ENCODE results near the gene OR2Y1.
A peak's percentile ranks its signal among the peaks of the same experiment; 100 is the strongest.
"Not testable (repeated sequence)": the region's sequence is repeated elsewhere in the genome, so short reads cannot be mapped to it uniquely, and the experiment has no call there.

OR2Y1 gene, protein sequence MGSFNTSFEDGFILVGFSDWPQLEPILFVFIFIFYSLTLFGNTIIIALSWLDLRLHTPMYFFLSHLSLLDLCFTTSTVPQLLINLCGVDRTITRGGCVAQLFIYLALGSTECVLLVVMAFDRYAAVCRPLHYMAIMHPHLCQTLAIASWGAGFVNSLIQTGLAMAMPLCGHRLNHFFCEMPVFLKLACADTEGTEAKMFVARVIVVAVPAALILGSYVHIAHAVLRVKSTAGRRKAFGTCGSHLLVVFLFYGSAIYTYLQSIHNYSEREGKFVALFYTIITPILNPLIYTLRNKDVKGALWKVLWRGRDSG

DNA sequence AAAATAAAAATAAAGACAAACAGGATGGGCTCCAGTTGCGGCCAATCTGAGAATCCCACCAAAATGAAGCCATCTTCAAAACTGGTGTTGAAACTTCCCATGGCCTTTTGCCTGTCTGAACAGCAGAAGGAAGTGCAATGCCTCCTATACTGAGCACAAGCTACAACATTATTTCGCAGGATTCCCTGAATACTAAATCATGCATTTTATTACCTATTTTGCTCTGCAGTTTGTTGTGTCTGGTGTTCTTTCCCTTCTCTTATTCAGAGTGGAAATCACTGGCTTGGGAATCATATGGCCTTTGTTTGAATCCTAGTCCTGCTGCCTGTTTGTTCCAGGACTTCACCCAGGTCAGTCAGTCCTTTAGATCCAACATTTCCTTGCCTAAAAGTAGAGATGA, at the start of gene OR2Y1:
Gene OR2Y1, minus strand, starts transcription at position 101 of the 400 bp plus-strand sequence. Its CDS starts 0 bp downstream, at position 101.
- no peak for DNase-seq

DNA sequence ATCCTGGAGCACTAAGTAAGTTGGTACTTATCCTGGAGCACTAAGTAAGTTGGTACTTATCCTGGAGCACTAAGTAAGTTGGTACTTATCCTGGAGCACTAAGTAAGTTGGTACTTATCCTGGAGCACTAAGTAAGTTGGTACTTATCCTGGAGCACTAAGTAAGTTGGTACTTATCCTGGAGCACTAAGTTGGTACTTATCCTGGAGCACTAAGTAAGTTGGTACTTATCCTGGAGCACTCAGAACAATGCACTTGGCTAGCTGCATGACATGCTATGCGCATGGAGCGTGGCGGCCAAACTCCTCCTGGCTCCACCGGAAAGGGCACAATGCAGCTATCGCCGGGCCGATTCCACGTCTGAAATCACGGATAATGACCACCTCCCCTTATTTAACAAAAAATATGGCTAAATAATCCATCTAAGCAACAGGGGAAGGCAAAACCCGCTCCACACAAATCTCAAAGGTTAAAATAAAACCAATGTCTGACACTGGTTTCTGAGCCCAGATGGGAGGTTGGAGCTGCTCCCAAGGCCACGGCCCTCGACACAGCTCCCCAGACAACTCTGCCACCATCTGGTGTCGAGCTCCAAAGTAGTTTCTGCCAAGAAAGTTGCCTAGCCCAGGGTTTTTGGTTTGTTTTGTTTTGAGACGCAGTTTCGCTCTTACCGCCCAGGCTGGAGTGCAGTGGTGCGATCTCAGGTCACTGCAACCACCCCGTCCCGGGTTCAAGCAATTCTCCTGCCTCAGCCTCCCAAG, 49.0 kb upstream of the OR2Y1 start:
- DNase-seq, result not testable (repeated sequence)

DNA sequence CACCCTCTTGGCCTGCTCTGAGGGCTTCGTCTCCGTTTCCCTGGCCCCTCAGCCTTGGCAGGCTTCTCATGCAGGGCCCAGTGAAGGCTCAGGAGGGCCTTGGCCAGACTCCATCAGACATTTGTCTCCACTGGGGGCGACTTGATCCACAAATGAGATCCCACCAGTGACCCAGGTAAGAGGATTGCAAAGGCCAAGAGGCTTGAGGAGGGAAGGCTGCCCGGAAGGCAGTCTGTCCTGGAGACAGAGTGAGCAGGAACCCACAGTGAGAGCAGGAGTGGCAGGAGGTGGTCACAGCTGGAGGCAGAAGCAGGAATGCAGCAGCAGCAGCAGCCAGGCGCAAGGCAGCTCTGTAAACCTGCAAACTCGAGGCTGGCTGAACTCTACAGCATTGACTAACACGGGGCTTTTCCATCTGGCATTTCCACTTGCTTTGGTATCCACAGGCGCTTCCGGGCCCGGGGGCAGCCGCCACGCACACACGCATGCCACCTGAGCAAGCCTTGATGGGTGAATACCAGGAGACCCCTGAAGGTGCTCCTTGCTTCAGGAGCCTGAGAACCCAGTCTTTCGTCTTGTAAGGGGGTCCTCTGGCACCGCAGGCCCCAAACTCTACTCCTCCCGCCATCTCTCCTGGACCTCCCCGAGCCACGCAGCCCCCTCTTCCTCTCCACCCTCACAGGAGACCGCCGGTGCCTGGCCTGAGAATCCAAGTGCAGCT, 48.0 kb upstream of the OR2Y1 start:
- DNase-seq, result no peak

DNA sequence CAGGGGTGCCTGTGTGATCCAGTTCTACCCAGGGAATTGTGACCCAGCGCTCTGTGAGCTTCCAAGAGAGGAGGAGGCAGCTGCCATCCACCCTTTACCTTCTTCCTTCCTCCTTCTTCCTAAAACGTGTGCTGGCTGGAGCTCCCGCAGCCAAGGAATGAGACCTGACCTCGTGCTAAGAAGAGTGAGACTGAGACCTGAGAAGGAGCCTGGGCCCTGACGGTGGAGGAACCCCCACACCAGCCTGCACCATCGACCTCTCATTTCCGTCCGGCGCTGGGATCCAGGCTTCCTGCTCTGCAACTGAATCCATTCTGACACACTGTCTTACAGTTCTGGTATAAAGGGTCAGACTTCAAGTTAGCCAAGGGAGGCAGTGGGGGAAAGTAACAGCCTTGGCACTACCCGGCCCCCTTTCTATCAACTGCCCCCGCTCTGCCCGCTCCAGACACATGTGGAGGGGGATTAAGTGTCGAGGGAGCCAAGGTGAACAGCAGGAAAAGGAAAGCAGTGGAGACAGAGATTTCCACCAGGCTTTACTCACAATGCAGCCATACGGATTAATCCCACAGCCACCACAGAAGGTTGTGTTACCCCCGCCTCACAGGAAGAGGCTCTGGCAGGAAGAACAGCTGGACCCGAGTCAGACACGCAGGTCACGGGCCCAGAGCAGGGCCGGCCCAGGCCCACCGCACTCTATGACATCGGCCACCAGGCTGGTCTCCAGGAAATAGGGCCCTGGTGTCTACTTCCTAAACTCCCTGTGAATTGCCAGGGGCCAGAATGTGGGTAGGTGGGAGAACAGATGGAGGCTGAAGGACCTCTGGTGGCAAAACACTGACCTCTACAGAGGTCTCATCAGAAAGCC, 46.9 kb upstream of the OR2Y1 start:
- DNase-seq, result no peak

DNA sequence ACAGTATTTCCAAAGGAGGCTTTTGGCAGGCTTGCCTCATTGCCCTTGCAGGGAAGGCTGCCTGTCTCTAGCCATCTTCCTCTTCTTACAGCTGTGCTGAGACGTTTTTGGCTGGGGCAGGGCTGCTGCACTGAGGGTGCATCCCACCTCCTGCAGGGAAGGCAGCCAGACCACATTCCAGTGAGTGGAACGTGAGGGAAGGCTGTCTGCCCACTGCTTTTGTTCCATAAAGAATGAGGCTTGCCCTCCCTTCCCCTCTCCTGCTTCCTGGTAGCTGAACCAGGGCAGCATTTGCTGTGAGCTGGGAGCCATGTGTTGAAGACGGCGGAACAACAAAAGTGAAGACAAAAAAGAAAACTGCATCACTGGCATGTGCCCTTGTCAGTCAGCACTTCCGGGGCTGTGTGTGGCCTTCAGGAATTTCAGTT, 46.0 kb upstream of the OR2Y1 start:
- DNase-seq, result no peak

DNA sequence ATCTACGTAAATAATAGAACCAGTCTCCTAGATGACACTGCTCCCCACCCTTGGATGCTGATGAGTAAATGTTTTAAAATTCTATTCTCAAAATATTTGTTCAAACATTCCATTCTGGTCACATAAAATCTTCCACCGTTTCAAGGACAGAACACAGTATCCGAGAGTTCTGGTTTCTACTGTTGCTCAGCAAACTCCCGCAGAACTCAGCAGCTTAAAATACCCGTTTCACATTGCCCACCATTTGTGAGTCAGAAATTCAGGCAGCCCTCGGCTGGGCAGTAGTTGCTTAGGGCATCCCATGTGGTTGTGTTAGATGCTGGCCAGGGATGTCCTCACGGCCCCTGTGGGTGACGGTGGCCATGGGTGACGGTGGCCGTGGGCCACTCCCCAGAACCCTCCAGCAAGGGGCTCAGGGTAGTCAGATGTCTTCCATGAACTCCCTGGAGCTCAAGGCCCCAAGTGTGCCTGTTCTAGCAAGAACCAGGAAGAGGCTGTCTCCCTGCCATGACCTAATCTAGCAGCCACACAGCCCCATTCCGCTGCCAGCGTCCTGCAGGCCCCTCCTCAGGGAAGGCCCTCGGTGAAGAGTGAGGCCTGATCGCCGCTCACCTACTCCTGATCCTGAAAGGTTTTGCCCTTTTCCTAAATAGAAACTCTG, 45.4 kb upstream of the OR2Y1 start:
- no peak for DNase-seq

DNA sequence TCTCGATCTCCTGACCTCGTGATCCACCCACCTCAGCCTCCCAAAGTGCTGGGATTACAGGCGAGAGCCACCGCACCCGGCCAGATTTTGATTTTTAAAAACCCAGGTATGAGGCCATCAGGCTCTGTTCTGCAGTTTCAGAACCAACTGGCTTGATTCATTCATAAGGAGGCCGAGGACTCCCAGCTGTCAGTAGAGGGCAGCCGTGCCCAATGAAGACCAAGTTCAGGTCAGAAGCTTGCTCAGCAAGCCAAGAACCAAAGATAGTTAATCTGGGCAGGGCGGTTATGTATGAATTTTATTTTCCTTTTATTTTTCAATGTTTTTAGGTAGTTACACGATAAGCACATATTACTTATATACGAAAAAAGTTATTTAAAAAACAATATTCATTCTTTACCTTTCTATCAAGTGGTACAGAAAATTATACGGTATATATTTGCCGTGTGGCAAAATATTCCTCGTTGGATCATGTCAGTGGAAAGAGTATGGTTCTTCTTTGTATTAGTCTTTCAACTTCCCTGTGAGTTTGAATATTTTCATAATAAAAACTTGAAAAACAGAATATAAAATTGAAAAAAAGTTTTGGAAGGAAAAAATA, 44.7 kb upstream of the OR2Y1 start:
- peak; percentile 58 for DNase-seq

DNA sequence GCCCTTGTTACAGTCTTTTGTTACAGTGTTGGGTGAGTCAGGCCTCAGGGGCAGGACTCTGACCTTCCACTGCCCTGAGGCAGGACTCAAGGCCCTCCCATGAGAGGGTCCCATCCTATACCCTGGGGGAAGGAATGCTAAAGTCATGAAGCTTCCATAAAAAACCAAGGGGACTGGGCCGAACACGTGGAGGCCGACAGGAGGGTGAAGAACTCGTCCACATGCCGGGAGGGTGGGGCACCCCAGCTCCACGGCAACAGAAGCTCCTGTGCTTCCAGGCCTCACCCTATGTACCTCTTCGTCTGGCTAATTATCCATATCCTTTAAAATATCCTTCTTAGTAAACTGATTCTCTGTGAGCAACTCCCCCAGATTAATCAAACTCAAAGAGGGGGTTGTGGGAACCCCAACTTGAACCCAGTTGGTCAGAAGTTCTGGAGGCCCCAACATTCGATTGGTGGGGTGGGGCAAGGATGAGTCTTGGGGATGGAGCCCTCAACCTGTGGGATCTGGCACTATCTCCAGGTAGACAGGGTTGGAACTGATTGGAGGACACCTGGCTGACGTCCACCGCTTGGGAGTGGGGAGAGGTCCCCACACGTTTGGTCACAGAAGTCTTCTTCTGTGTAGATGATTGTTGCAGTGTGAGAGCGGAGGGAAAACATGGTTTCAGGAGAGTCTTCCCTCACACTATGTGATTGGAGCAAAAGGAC, 43.6 kb upstream of the OR2Y1 start:
- DNase-seq, result no peak

DNA sequence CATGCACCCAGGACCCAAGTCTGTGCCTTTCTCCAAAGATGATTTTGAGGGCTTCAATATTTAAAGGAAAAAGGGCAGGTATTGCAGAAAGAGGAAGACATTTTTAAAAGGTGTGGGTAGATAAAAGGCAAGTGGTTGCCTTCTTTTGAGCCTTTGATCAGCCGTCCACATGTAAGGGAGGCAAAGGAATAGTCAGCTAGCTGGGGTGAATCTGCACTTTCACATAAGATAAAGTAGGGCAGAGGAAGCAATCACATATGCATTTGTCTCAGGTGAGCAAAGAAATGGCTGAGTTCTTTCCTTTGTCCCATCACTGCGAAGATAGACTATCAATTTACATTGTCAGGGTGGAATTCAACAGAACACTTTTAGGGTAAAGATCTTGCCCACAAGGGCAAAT, 42.9 kb upstream of the OR2Y1 start:
- no peak for DNase-seq

DNA sequence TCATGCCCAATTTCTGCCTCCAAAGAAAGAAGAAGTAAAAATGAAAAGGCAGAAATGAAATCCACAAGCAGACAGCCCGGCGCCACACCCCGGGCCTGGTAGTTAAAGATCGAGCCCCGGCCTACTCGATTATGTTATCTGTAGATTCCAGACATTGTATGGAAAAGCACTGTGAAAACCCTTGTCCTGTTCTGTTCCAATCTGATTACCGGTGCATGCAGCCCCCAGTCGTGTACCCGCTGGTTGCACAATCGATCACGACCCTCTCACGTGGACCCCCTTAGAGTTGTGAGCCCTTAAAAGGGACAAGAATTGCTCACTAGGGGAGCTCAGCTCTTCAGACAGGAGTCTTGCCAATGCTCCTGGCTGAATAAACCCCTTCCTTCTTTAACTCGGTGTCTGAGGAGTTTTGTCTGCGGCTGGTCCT, 42.1 kb upstream of the OR2Y1 start:
- not testable (repeated sequence) for DNase-seq

DNA sequence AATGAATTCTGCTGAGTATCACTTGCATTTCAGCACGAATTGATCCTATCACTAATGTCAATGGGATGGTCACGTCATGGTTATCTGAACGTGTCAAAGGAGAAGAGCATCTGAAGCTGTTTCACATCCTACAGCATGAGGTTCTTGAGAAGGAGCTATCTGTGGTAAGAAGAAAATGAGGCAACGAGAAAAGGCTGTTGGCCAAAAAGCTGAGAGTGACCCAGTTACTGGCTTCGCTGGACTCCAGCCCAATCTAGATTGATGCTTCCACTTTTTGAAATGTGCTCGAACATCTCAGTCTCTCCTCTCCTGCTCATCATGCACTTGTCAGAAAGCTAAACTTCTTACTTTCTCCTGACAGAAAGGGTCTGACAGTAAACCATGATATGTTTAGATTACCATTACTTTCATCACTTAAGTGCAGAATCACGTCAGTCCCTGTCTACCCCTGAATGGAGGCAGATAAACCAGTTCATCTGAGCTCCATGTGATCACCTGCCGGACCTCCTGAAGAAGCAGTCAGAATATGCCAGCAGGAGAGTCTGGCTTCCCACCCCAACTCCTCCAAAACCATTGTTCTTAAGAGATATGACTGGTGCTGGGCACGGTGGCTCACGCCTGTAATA, 40.2 kb upstream of the OR2Y1 start:
- no peak for DNase-seq

DNA sequence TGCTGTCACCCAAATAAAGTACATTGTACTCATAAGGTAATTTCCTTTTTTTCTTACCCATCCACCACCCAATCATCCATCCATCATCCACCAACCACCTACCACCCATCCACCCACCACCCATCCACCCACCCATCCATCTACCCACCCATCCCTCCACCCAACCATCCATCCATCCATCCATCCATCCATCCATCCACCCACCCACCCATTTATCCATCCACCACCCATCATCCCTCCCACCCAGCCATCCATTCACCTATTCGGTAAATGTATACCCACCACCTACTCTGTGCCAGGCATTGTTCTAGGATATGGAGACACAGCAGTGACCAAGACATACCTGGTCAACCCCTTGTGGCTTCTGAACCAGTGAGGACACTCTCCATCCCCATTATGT, 37.6 kb upstream of the OR2Y1 start:
- no peak for DNase-seq

DNA sequence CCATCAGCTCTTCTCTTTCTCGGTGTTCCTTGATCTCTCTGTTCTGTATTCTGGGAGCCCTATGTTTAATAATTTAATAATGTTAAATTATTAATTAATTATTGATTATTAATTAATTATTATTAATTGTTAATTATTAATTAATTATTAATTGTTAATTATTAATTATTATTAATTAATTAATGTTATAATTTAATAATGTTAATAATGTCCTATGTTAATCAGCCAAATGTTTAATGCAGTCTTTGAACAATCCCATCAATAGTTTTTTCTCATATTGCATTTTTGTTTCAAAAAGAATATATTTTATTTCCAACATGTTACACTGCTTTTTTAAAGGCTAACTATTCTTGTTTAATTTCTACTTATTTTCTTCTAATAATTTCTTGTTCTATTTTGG, 36.5 kb upstream of the OR2Y1 start:
- no peak for DNase-seq

DNA sequence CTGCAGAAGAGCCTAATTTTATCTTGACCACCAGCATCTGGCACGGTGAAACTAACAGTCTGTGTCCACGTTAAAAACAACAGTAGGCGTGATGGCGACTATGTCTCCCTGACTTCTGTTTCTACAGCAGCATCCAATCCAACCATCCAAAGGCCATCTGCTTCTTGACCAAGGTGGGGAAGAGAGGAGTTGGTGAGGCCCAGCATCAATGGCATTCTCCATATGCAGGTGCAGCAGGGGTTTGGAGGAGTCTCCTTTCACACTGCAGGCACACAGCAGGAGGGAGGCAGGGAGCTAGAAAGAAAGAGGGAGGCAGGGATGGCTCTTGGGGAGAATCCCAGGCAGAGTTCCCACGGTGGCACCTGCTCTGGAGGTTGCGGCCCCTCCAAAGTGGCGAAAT, 35.8 kb upstream of the OR2Y1 start:
- DNase-seq, result no peak

DNA sequence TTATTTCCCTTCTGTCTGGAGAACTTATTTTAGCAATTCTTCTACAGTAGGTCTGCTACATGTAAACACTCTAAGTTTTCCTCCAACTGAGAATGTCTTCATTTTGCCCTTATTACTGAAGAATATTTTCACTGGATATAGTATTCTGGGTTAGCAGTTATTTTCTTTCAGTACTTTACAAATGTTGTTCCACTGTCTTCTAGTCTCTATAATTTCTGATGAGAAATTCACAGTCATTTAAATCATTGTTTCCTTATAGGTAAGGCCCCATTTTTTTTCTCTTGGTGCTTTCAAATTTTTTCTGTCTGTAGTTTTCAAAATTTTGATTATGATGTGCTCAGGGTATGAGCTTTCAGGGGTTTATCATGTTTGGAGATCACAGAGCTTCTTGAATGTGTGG, 32.0 kb upstream of the OR2Y1 start:
- DNase-seq, result no peak

DNA sequence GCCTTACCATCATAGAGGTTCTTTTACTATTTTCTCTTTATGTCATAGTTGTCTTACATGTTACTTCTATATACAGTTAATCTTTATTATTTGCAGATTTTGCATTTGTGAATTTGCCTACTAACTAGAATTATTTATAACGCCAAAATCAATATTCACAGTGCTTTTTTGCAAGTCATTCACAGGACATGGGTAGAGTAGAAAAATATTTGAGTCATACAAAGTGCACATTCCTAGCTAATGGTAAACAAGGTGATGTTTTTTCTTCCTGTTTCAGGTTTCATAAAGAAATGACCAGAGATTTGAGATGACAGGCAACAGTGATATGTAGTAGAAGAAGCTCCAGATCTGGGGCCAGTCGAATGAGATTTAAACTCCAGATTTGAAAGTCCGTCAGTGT, 30.0 kb upstream of the OR2Y1 start:
- no peak for DNase-seq

DNA sequence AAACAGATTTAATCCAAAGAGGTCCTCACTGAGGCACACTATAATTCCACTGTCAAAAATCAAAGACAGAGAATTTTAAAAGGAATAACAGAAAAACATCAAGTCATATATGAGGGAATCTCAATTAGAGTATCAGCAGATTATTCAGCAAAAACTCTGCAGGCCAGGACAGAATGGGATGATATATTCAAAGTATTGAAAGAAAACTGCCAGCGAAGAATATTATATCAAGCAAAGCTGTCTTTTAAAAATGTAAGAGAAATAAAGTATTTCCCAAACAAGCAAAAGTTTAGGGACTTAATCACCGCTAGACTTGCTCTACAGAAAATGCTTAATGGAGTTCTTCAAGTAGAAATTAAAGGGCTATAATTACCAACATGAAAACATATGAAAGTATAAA, 15.7 kb upstream of the OR2Y1 start:
- no peak for DNase-seq

DNA sequence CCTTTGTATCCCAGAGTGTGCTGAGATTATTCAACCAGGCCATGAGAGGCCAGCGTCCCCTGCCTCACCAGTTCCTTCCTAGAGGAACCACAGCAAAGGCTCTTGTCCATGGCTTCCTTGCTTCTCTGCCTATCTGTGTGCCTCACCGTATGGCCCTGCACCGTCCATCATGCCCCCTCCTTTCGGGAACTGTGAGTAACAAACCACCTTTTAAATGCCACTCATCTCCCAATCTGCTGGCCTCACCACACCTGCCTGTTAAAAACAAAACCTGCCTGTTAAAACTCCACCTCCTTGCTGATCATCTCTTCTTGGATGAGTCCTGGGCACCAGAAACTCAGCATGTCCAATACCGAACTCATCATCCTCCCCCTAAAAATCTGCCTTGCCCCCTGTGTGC, 4.4 kb upstream of the OR2Y1 start:
- no peak for DNase-seq

DNA sequence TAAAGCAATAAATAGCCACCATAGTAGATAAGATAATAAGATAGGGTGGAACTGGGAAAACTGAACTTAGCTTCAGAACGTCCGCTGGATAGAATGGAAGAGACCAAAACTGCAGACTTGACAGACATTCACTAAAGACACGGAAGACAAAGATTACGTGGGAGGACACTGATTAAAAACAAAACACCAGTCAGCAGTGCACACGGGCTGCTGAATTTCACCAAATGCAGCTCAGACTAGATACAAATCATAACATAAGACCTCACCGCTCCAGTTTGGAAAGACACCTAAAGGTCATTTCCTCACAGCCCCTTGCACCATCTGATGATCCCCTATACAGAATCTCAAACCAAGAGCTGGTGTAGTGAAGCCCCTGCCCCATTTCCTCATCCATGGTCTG, 2.9 kb upstream of the OR2Y1 start:
- no peak for DNase-seq

DNA sequence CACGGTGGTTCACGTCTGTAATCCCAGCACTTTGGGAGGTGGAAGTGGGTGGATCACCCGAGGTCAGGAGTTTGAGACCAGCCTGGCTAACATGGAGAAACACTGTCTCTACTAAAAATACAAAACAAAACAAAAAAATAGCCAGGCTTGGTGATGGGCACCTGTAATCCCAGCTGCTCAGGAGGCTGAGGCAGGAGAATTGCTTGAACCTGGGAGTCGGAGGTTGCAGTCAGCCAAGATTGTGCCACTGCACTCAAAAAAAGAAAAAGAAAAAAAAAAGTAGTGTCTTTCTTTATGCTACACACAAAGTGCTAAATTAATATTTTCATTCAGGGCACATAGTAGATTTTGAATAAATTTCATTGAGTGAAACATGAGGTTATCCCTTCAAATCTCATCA, 1.1 kb upstream of the OR2Y1 start:
- not testable (repeated sequence) for DNase-seq

DNA sequence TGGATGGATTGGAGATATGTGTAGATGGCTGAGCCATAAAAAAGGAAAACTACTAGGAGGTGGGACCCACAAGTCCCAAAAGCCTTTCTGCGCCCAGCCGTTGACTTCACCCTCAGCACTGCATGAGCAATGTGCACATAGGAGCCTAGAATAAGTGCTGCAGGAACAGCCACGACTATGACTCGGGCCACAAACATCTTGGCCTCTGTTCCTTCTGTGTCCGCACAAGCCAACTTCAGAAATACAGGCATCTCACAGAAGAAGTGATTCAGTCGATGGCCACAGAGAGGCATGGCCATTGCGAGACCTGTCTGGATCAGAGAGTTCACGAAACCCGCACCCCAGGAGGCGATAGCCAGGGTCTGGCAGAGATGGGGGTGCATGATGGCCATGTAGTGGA, 587 bp downstream of the OR2Y1 start:
- no peak for DNase-seq

All from MV-4-11 (cell line).